WERI-Rb-1 (cell line): ENCODE data around the gene EZH1.
"Not testable (repeated sequence)": the region's sequence is repeated elsewhere in the genome, so short reads cannot be mapped to it uniquely, and the experiment has no call there.

Experiments
- DNase-seq: peaks from one replicate; pipeline ENCODE4 v3.0.0-alpha.2; 2020
- H3K27ac ChIP-seq: fragments of 250-450 bp; sonication (Bioruptor Pico); 2 replicates; pipeline ENCODE4 v1.5.1; 2020; ENCODE audit warnings: mild to moderate bottlenecking, moderate library complexity
- H3K27me3 ChIP-seq: fragments of 250-450 bp; sonication (Bioruptor Pico); 2 replicates; pipeline ENCODE4 v1.5.1; 2021; ENCODE audit warnings: mild to moderate bottlenecking, low read depth, moderate library complexity; ENCODE audit not compliant: insufficient read depth, severe bottlenecking
- H3K36me3 ChIP-seq: fragments of 250-450 bp; sonication (Bioruptor Pico); 2 replicates; pipeline ENCODE4 v1.5.1; 2020; ENCODE audit warnings: mild to moderate bottlenecking, moderate library complexity
- H3K4me3 ChIP-seq: 2 replicates; pipeline ENCODE4 v1.5.1; 2011; ENCODE audit warnings: low read depth, mild to moderate bottlenecking, control low read depth, low read length
- H3K9me3 ChIP-seq: fragments of 250-450 bp; sonication (Bioruptor Pico); 2 replicates; pipeline ENCODE4 v1.5.1; 2021; ENCODE audit warnings: mild to moderate bottlenecking, moderate library complexity; ENCODE audit not compliant: severe bottlenecking
- CTCF ChIP-seq: IDR thresholded peaks from 2 replicates; pipeline ENCODE4 v1.5.1; 2011; ENCODE audit warnings: low read depth, mild to moderate bottlenecking, control low read depth, inconsistent platforms, low read length

EZH1 gene

GRCh38 chr17:42774066-42774745, 29.4 kb upstream of the EZH1 start:
- no peaks in the 10 kb centered on the region for H3K9me3 ChIP-seq
- H3K27me3 ChIP-seq = no peaks in the 10 kb centered on the region
- H3K27ac ChIP-seq = peak overlapping the region; percentile 77
- no peak for DNase-seq
- peak overlapping the region; percentile 91 for H3K4me3 ChIP-seq
- peaks cover 42% of the 10 kb centered on the region for H3K36me3 ChIP-seq
- no peak for TF ChIP-seq CTCF

- H3K27ac ChIP-seq = peak within 1 kb of the TSS; percentile 77
- TF ChIP-seq CTCF = peak; percentile 30; the same call in 1 of the 2 replicates
- peak; percentile 87 for DNase-seq
- peak within 1 kb of the TSS; percentile 91 for H3K4me3 ChIP-seq
- H3K36me3 ChIP-seq = peaks cover 35% of the 10 kb centered on the region
- H3K9me3 ChIP-seq = no peaks in the 10 kb centered on the region
- H3K27me3 ChIP-seq = no peaks in the 10 kb centered on the region
These were observed 28.6 kb upstream of the EZH1 start, which contains the start of gene VPS25 for GRCh38 chr17:42773290-42774035. VPS25 (plus strand) TSS chr17:42773449; CDS start chr17:42773476, 27 bp downstream.

GRCh38 chr17:42772945-42773289, 28.1 kb upstream of the EZH1 start:
- H3K27me3 ChIP-seq = no peaks in the 10 kb centered on the region
- H3K9me3 ChIP-seq = no peaks in the 10 kb centered on the region
- H3K27ac ChIP-seq = peak overlapping the region; percentile 77
- peaks cover 31% of the 10 kb centered on the region for H3K36me3 ChIP-seq
- no peak for DNase-seq
- peak overlapping the region; percentile 91 for H3K4me3 ChIP-seq
- no peak for TF ChIP-seq CTCF

GRCh38 chr17:42769964-42770363, 25.1 kb upstream of the EZH1 start:
- H3K27me3 ChIP-seq, H3K27ac ChIP-seq, DNase-seq, H3K4me3 ChIP-seq, H3K9me3 ChIP-seq, H3K36me3 ChIP-seq: not testable (repeated sequence)

- H3K27me3 ChIP-seq, H3K27ac ChIP-seq, H3K9me3 ChIP-seq, DNase-seq, H3K4me3 ChIP-seq, H3K36me3 ChIP-seq: not testable (repeated sequence)
These were observed 23.2 kb upstream of the EZH1 start for GRCh38 chr17:42768006-42768405.

GRCh38 chr17:42767512-42767911, 22.7 kb upstream of the EZH1 start:
- H3K27me3 ChIP-seq = no peaks in the 10 kb centered on the region
- no peak for TF ChIP-seq CTCF
- no peak for DNase-seq
- no peak overlapping the region for H3K4me3 ChIP-seq
- no peaks in the 10 kb centered on the region for H3K9me3 ChIP-seq
- no peak overlapping the region for H3K27ac ChIP-seq
- H3K36me3 ChIP-seq = no peaks in the 10 kb centered on the region
